ENCODE measurements around the gene ACER3. TPM values are rescaled to one million over a fixed set of nuclear protein-coding genes. Genes with fewer than 3 reads are reported as not detected.
"Not testable (repeated sequence)": the region's sequence is repeated elsewhere in the genome, so short reads cannot be mapped to it uniquely, and the experiment has no call there.

The ACER3 gene
- 20.8 and 27.6 TPM in 2 replicates for total RNA-seq

- Histone ChIP-seq H3K36me3 (ENCODE audit: control insufficient read depth, insufficient read depth, low read length) (no peaks in the 10 kb centered on the region), H3K27me3 (ENCODE audit: control insufficient read depth, insufficient read depth, low read length) (no peaks in the 10 kb centered on the region), H3K4me3 (ENCODE audit: low read depth, low read length) (peak within 1 kb of the TSS; percentile 92)
- peak; percentile 39 for TF ChIP-seq CTCF (IDR thresholded peaks at IDR 0.05; ENCODE audit: insufficient read depth, low read length, poor library complexity, severe bottlenecking)
- DNase-seq (ENCODE audit: low read depth) = peak; percentile 51
Observed at GRCh38 chr11:76860539-76861475, at the start of gene ACER3. Gene ACER3 (plus strand): TSS chr11:76860918. CDS start chr11:76860977, 59 bp downstream.

GRCh38 chr11:76811259-76811658 is 49.5 kb upstream of the ACER3 start:
- Histone ChIP-seq H3K27me3 (ENCODE audit: control insufficient read depth, insufficient read depth, low read length) (no peaks in the 10 kb centered on the region), H3K36me3 (ENCODE audit: control insufficient read depth, insufficient read depth, low read length) (no peaks in the 10 kb centered on the region), H3K4me3 (ENCODE audit: low read depth, low read length) (no peak overlapping the region)
- TF ChIP-seq CTCF (IDR thresholded peaks at IDR 0.05; ENCODE audit: insufficient read depth, low read length, poor library complexity, severe bottlenecking) = no peak
- no peak for DNase-seq (ENCODE audit: low read depth)

GRCh38 chr11:76814414-76814813 is 46.3 kb upstream of the ACER3 start:
- no peak for TF ChIP-seq CTCF (IDR thresholded peaks at IDR 0.05; ENCODE audit: insufficient read depth, low read length, poor library complexity, severe bottlenecking)
- Histone ChIP-seq H3K4me3 (ENCODE audit: low read depth, low read length) (no peak overlapping the region), H3K36me3 (ENCODE audit: control insufficient read depth, insufficient read depth, low read length) (no peaks in the 10 kb centered on the region), H3K27me3 (ENCODE audit: control insufficient read depth, insufficient read depth, low read length) (no peaks in the 10 kb centered on the region)
- no peak for DNase-seq (ENCODE audit: low read depth)

- H3K36me3 ChIP-seq (ENCODE audit: control insufficient read depth, insufficient read depth, low read length); H3K27me3 ChIP-seq (ENCODE audit: control insufficient read depth, insufficient read depth, low read length); H3K4me3 ChIP-seq (ENCODE audit: low read depth, low read length); DNase-seq (ENCODE audit: low read depth): not testable (repeated sequence)
Observed at GRCh38 chr11:76815678-76816077, 45.0 kb upstream of the ACER3 start.

GRCh38 chr11:76820184-76820566 is 40.5 kb upstream of the ACER3 start:
- TF ChIP-seq CTCF (IDR thresholded peaks at IDR 0.05; ENCODE audit: insufficient read depth, low read length, poor library complexity, severe bottlenecking) = no peak
- Histone ChIP-seq H3K27me3 (ENCODE audit: control insufficient read depth, insufficient read depth, low read length) (no peaks in the 10 kb centered on the region), H3K36me3 (ENCODE audit: control insufficient read depth, insufficient read depth, low read length) (no peaks in the 10 kb centered on the region), H3K4me3 (ENCODE audit: low read depth, low read length) (no peak overlapping the region)
- DNase-seq (ENCODE audit: low read depth) = no peak

- not testable (repeated sequence) for DNase-seq (ENCODE audit: low read depth); H3K36me3 ChIP-seq (ENCODE audit: control insufficient read depth, insufficient read depth, low read length); H3K27me3 ChIP-seq (ENCODE audit: control insufficient read depth, insufficient read depth, low read length); H3K4me3 ChIP-seq (ENCODE audit: low read depth, low read length)
Observed at GRCh38 chr11:76821396-76821795, 39.3 kb upstream of the ACER3 start.

GRCh38 chr11:76822406-76822805 is 38.3 kb upstream of the ACER3 start:
- TF ChIP-seq CTCF (IDR thresholded peaks at IDR 0.05; ENCODE audit: insufficient read depth, low read length, poor library complexity, severe bottlenecking) = no peak
- Histone ChIP-seq H3K4me3 (ENCODE audit: low read depth, low read length) (no peak overlapping the region), H3K27me3 (ENCODE audit: control insufficient read depth, insufficient read depth, low read length) (no peaks in the 10 kb centered on the region), H3K36me3 (ENCODE audit: control insufficient read depth, insufficient read depth, low read length) (no peaks in the 10 kb centered on the region)
- no peak for DNase-seq (ENCODE audit: low read depth)
